VCaP (cell line): ENCODE data around the gene GGTLC1.
A peak's percentile ranks its signal among the peaks of the same experiment; 100 is the strongest.
"Not testable (repeated sequence)": the region's sequence is repeated elsewhere in the genome, so short reads cannot be mapped to it uniquely, and the experiment has no call there.

ENCODE experiments used
- H3K27ac ChIP-seq: fragments of 450-650 bp; 2 replicates; pipeline ENCODE4 v1.5.1; 2017
- TF ChIP-seq, protein P1 (sequence below): fragments of 450-650 bp; conservative IDR thresholded peaks from 2 replicates; pipeline ENCODE4 v1.5.1; 2017; ENCODE audit warnings: mild to moderate bottlenecking, moderate library complexity

Gene GGTLC1

GRCh38 chr20:24006626-24007025 is 18.0 kb upstream of the GGTLC1 start:
- TF ChIP-seq, protein P1, sequence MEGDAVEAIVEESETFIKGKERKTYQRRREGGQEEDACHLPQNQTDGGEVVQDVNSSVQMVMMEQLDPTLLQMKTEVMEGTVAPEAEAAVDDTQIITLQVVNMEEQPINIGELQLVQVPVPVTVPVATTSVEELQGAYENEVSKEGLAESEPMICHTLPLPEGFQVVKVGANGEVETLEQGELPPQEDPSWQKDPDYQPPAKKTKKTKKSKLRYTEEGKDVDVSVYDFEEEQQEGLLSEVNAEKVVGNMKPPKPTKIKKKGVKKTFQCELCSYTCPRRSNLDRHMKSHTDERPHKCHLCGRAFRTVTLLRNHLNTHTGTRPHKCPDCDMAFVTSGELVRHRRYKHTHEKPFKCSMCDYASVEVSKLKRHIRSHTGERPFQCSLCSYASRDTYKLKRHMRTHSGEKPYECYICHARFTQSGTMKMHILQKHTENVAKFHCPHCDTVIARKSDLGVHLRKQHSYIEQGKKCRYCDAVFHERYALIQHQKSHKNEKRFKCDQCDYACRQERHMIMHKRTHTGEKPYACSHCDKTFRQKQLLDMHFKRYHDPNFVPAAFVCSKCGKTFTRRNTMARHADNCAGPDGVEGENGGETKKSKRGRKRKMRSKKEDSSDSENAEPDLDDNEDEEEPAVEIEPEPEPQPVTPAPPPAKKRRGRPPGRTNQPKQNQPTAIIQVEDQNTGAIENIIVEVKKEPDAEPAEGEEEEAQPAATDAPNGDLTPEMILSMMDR, result no peak
- no peak overlapping the region for H3K27ac ChIP-seq

GRCh38 chr20:24004471-24004870 is 15.9 kb upstream of the GGTLC1 start:
- no peak overlapping the region for H3K27ac ChIP-seq
- TF ChIP-seq, protein P1, result no peak

- H3K27ac ChIP-seq, result no peak overlapping the region
- TF ChIP-seq, protein P1, result no peak
Observed at GRCh38 chr20:24002896-24003295, 14.3 kb upstream of the GGTLC1 start.

DNA sequence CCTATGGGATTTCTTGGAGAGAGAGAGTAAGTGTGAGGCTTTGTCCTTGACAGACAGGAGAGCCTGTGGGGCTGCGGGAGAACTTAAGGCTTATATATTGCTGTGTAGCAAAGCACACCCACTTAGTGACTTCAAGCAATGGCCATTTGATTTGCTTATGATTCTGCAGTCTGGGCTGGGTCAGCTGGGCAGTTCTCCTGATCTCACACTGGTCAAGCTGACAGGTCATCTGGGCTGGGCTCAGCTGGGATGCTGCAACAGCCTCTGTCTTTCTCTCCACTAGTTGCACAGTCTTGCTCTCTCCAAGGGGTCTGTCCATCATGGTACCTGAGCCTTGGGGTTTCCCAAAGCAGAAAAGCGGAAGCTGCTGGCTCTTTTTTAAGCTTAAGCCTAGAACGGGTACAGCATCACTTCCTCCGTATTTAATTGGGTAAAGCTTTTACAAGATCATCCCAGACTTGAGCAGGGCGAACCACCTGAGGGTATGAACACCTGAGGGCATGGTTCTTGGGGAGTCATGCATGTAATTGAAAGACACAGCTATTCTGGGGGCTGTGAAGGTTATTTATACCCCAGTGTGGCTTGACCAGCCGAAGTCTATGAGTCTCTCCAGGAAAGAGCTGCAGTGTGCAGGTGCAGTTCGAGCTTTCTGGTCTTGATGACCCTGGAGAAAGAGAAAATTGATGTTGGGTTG is 13.3 kb upstream of the GGTLC1 start:
- TF ChIP-seq, protein P1, result no peak
- no peak overlapping the region for H3K27ac ChIP-seq

DNA sequence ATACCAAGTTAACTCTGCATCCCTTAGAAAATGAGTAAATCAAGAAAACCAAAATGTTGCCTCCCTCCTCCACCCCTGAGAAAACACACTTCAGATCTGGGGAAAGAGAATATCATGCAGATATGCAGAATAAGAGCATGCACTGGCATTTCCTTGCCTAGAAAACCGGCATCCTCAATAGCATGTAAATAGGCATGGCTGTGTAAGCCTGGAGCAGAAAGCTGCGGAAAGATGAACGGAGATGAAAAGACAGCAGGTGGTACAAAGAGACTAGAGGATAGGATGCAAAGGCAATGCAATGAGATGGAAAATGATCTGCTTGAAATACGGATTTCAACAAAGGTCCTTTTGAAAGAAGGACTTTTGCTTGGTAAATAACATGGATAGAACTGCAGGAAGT is 10.3 kb upstream of the GGTLC1 start:
- no peak overlapping the region for H3K27ac ChIP-seq

GRCh38 chr20:23998392-23998791 is 9.8 kb upstream of the GGTLC1 start:
- no peak overlapping the region for H3K27ac ChIP-seq
- TF ChIP-seq, protein P1, result no peak

More for the DNA sequence above, 10.3 kb upstream of the GGTLC1 start:
- TF ChIP-seq, protein P1, result no peak

- TF ChIP-seq, protein P1, result peak; percentile 76
- H3K27ac ChIP-seq, result 0 out of 2 replicates have a peak overlapping the region, but pooled peaks have one; percentile 0
Observed at GRCh38 chr20:23995905-23996666, 7.5 kb upstream of the GGTLC1 start.

GRCh38 chr20:23995291-23995690 is 6.7 kb upstream of the GGTLC1 start:
- not testable (repeated sequence) for H3K27ac ChIP-seq

DNA sequence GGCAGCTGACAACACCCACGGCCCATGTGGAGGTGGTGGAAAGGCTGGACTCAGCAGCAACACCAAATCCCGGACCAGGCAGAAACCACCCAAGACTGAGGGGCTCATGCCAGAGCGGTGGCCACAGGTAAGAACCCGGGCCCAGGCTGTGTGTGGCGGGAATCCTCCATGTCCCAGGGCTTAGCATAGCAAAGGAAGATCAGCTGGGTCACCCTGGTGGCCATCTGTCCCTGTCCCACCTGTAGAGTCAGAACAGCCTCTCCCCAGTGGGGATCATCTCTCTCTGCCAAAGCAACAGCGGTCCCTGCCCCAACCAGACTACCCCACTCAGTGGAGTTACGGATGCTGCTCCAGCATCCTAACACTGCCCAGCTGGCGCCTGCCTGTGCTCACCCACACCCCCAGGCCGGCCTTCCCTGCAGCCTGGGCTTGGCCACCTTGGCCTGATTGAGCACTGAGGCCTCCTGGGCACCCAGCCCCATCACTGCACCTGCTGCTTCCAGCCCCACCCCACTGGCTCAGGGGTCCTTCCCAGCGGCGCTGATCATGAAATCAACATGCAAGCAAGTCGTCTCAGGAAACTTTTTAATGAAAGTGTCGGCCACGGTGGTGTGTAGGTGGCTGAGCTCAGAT is 5.5 kb upstream of the GGTLC1 start:
- H3K27ac ChIP-seq, result not testable (repeated sequence)

- H3K27ac ChIP-seq, result not testable (repeated sequence)
Observed at GRCh38 chr20:23993440-23993839, 4.9 kb upstream of the GGTLC1 start.

GRCh38 chr20:23990296-23990695 is 1.7 kb upstream of the GGTLC1 start:
- H3K27ac ChIP-seq, result not testable (repeated sequence)
